Adrenal gland (tissue), 12 donors: ENCODE data around the gene EML1. TPM values are rescaled to one million over a fixed set of nuclear protein-coding genes. Genes with fewer than 3 reads are reported as not detected.

ENCODE experiments used
- DNase-seq, 7 donors: peaks; one replicate each; pipeline ENCODE4 v3.0.0-alpha.2; 2019 to 2020
- H3K27ac ChIP-seq, 5 donors: fragments of 200-600 bp; sonication (generic) in 4 of 5; 1 replicate in 3 of 5; 2 replicates in 2 of 5; pipeline versions ENCODE4 v1.5.1 to v1.8.0; 2016 to 2020; ENCODE audit warnings: mild to moderate bottlenecking in 1 of 5
- H3K27me3 ChIP-seq: fragments of 200-600 bp; 2 replicates; pipeline ENCODE4 v1.8.0; 2021
- H3K36me3 ChIP-seq, 2 donors: fragments of 200-600 bp; replicated peaks in 1 of 2; 1 replicate in 1 of 2; 2 replicates in 1 of 2; pipeline versions ENCODE4 v1.5.1 to v1.8.0; 2018 to 2022
- H3K4me1 ChIP-seq, 2 donors: fragments of 200-600 bp; replicated peaks in 1 of 2; 1 replicate in 1 of 2; 2 replicates in 1 of 2; pipeline versions ENCODE4 v1.5.1 to v1.8.0; 2018 to 2021
- H3K4me3 ChIP-seq, 4 donors: fragments of 200-600 bp; sonication (generic) in 3 of 4; one replicate each; pipeline ENCODE4 v1.5.1; 2016 to 2018
- H3K9me3 ChIP-seq, 3 donors: fragments of 200-600 bp; sonication (generic) in 1 of 3; replicated peaks in 1 of 3; 1 replicate in 2 of 3; 2 replicates in 1 of 3; pipeline versions ENCODE4 v1.5.1 to v1.8.0; 2016 to 2021
- POLR2A ChIP-seq, 2 donors: fragments of 450-650 bp; IDR thresholded peaks; one replicate each; pipeline ENCODE4 v1.6.1; 2017; ENCODE audit warnings: antibody characterized with exemption in 2 of 2, mild to moderate bottlenecking in 2 of 2, moderate library complexity in 1 of 2
- WGBS, 4 donors: extraction: QIAGEN DNeasy Blood & Tissue Kit in 2 of 4; methylation state at CpG; one replicate each; pipeline versions ENCODE4 v1.1.5 to v1.1.7; 2013 to 2017; 5-methylcytosine and 5-hydroxymethylcytosine counted together
- intact Hi-C, 2 donors: fragments of 100-400 bp; cut with DNase I; formaldehyde crosslinking; loops; one replicate each; pipeline versions ENCODE4 v1.14.1 to v1.15.0; 2022 to 2023
- polyA plus RNA-seq, 3 donors: library from polyadenylated mRNA; stranded (reverse); fragments of 200-250 nt in 2 of 3; fragments of 350-450 nt in 1 of 3; fragmentation: Illumina TruSeq in 1 of 3; extraction: RNeasy Lipid Tissue Mini Kit (QIAGEN cat#74804) in 1 of 3; gene quantifications; one replicate each; pipeline ENCODE4 v1.2.3, GENCODE V29; 2013 to 2014
- total RNA-seq, 9 donors: library from RNA; depleted of rRNA in 4 of 9; stranded (reverse); fragments of >200 nt in 4 of 9; fragments of 120-200 nt in 1 of 9; fragmentation: NEBNext Ultra II Directional in 1 of 9; extraction: Animal tissue kit (Norgen Biotek cat#: 25700) in 1 of 9; gene quantifications; one replicate each; pipeline versions ENCODE4 v1.1.0 to v1.2.4, GENCODE V29; 2013 to 2023
- TF ChIP-seq, protein P1 (sequence below), 6 experiments: fragments of 450-650 bp in 4 of 6; fragments of 200-600 bp in 2 of 6; sonication (generic) in 1 of 6; IDR thresholded peaks; 1 replicate in 5 of 6; 2 replicates in 1 of 6; pipeline versions ENCODE4 v1.5.1 to v1.8.0; 2016 to 2021; ENCODE audit warnings: antibody characterized with exemption in 6 of 6, mild to moderate bottlenecking in 2 of 6, moderate library complexity in 1 of 6
- donor health status: healthy with polysubstance abuse.
- donor health status: Bipolar disorder and iron deficiency.
- donor health status: DM: yes; HTN: yes; CAD: no.
- donor health status: DM: no; HTN: no; CAD: no.
- donor health status: DM: no; HTN: no; CAD: no.
- donor health status: DM: yes; HTN: yes; CAD: no.

The EML1 gene
- total and polyA plus RNA-seq, 12 donors, result 5.5 to 59.5 (median 16.2) TPM

DNA sequence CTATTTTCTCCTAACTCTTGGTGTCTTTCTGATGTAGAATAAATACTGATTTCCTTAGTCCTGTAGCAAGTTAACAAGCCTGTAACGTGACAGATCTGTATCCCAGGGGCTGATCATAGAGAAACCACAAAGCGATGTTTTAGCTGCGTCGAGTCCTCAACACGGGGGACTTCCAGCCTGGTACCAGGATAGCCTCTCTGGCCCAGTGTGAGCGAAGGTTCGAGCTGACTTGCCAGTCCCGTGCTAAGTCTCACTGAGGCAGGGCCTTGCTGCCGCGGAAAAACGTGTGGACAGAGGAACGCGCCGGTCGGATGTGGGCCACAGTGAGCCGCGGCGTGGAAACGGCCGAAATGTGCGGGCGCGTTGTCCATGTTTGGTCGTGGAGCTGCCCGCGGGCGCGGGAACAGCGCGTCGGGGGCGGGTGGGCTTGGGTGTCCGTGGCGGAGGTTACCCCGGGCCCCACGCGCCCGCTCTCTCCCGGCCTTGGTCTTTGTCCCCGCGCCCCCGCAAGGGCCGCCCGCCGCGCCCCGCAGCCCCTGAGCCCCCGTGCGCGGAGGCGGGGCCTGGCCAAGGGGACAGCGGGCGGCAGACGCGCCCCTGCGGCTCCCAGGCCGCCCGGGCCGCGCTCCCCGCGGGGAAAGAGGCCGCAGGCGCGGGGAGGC lies 531 bp upstream of the EML1 start:
- Histone ChIP-seq H3K36me3 (no peaks in the 10 kb centered on the region), H3K4me1 (peaks cover 6 to 29% of the 10 kb centered on the region in 2 donors), H3K27me3 (no peaks in the 10 kb centered on the region), H3K27ac (peak overlapping the region in 4 of 5 donors; percentile 37 to 90 (median 67)), H3K9me3 (no peaks in the 10 kb centered on the region), H3K4me3 (peak overlapping the region in 1 of 4 donors; percentile 69)
- peak; percentile 29 to 35 for TF ChIP-seq POLR2A (IDR thresholded peaks at IDR 0.05)
- TF ChIP-seq, protein P1, sequence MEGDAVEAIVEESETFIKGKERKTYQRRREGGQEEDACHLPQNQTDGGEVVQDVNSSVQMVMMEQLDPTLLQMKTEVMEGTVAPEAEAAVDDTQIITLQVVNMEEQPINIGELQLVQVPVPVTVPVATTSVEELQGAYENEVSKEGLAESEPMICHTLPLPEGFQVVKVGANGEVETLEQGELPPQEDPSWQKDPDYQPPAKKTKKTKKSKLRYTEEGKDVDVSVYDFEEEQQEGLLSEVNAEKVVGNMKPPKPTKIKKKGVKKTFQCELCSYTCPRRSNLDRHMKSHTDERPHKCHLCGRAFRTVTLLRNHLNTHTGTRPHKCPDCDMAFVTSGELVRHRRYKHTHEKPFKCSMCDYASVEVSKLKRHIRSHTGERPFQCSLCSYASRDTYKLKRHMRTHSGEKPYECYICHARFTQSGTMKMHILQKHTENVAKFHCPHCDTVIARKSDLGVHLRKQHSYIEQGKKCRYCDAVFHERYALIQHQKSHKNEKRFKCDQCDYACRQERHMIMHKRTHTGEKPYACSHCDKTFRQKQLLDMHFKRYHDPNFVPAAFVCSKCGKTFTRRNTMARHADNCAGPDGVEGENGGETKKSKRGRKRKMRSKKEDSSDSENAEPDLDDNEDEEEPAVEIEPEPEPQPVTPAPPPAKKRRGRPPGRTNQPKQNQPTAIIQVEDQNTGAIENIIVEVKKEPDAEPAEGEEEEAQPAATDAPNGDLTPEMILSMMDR (IDR thresholded peaks at IDR 0.05), result no peak
- intact Hi-C loops, result loop anchor here (5.0 kb wide), 1 partner anchor 60 kb away; no protein-coding TSS in a partner anchor
- peak; percentile 25 to 61 (median 35) for DNase-seq
- 7 to 34% (median 10%) methylated on average over 7 to 65 of the region's 65 CpGs for WGBS, 4 donors

- Histone ChIP-seq H3K27ac (no peak overlapping the region), H3K27me3 (no peaks in the 10 kb centered on the region), H3K4me3 (peak overlapping the region in 1 of 4 donors; percentile 63), H3K36me3 (no peaks in the 10 kb centered on the region), H3K9me3 (no peaks in the 10 kb centered on the region), H3K4me1 (peaks cover 6 to 29% of the 10 kb centered on the region in 2 donors)
- no peak for DNase-seq
- WGBS, 4 donors, result 60 to 69% (median 63%) methylated on average over 4 of the region's 4 CpGs
- TF ChIP-seq, protein P1 (IDR thresholded peaks at IDR 0.05), result no peak
- no peak for TF ChIP-seq POLR2A (IDR thresholded peaks at IDR 0.05)
- intact Hi-C loops, result loop anchor here (5.0 kb wide), 1 partner anchor 62 kb away; no protein-coding TSS in a partner anchor
These were observed 1.1 kb downstream of the EML1 start for GRCh38 chr14:99794151-99794780.

- Histone ChIP-seq H3K4me3 (no peak overlapping the region), H3K27me3 (no peaks in the 10 kb centered on the region), H3K27ac (no peak overlapping the region), H3K36me3 (no peaks in the 10 kb centered on the region), H3K9me3 (no peaks in the 10 kb centered on the region), H3K4me1 (peaks cover 6 to 29% of the 10 kb centered on the region in 2 donors)
- intact Hi-C loops, result no loop called here
- TF ChIP-seq POLR2A (IDR thresholded peaks at IDR 0.05), result no peak
- TF ChIP-seq, protein P1 (IDR thresholded peaks at IDR 0.05), result no peak
- no peak for DNase-seq
- WGBS, 4 donors, result 85 to 89% (median 86%) methylated on average over 4 of the region's 4 CpGs
These were observed 1.8 kb downstream of the EML1 start for GRCh38 chr14:99795046-99795445.

DNA sequence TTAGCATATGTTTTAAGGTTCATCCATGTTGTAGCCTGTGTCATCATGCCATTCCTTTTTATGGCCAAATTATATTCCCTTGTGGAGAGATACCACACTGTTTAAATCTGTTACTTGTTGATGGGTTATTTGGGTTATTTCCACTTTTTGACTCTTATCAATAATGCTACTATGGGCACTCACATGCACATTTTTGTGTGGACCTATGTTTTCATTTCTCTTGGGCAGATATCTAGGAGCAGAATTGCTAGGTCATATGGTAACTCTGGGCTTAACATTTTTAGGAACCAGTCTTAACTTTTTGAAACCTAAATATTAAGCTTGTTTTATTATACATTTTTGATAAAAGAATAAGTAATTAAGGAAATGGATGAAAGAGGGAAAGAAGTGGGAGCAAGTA lies 4.0 kb downstream of the EML1 start:
- Histone ChIP-seq H3K9me3 (no peaks in the 10 kb centered on the region), H3K4me3 (no peak overlapping the region), H3K4me1 (peaks cover 6 to 18% of the 10 kb centered on the region in 2 donors), H3K36me3 (no peaks in the 10 kb centered on the region), H3K27ac (no peak overlapping the region), H3K27me3 (no peaks in the 10 kb centered on the region)
- DNase-seq, result no peak
- intact Hi-C loops, result no loop called here
- no peak for TF ChIP-seq POLR2A (IDR thresholded peaks at IDR 0.05)
- TF ChIP-seq, protein P1 (IDR thresholded peaks at IDR 0.05), result no peak
